Vagina (tissue), 2 donors: ENCODE measurements around the gene ZNF24.

Source experiments
- POLR2AphosphoS5 ChIP-seq, 2 donors: sonication (generic); formaldehyde crosslinking; IDR thresholded peaks; one replicate each; pipeline ENCODE4 v1.9.0; 2017; ENCODE audit warnings: antibody characterized with exemption in 2 of 2, mild to moderate bottlenecking in 2 of 2, low read depth in 1 of 2; ENCODE audit not compliant: insufficient read depth in 1 of 2
- TF ChIP-seq, protein P1 (sequence below), 3 experiments: fragments of 450-650 bp in 2 of 3; fragments of 200-600 bp in 1 of 3; sonication (generic) in 1 of 3; IDR thresholded peaks; one replicate each; pipeline ENCODE4 v1.5.1; 2017 to 2019; ENCODE audit warnings: antibody characterized with exemption in 3 of 3, mild to moderate bottlenecking in 2 of 3, moderate library complexity in 2 of 3

DNA sequence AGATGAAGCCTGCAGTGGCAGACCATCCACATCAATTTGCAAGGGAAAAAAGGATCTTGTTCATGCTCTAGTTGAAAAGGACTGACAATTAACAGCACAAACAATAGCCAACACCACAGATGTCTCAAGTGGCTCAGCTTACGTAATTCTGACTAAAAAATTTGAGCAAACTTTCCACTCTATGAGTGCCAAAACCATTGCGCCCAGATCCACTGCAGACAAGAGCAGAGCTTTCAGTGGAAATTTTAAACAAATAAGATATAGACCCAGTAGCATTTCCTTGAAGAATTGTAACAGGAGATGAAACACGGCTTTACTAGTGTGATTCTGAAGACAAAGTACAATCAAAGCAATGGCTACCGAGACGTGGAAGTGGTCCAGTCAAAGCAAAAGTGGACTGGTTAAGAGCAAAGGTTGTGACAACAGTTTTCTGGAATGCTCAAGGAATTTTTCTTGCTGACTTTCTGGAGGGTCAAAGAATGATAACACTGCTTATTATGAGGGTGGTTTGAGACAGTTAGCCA, 44.9 kb upstream of the ZNF24 start:
- TF ChIP-seq, protein P1, sequence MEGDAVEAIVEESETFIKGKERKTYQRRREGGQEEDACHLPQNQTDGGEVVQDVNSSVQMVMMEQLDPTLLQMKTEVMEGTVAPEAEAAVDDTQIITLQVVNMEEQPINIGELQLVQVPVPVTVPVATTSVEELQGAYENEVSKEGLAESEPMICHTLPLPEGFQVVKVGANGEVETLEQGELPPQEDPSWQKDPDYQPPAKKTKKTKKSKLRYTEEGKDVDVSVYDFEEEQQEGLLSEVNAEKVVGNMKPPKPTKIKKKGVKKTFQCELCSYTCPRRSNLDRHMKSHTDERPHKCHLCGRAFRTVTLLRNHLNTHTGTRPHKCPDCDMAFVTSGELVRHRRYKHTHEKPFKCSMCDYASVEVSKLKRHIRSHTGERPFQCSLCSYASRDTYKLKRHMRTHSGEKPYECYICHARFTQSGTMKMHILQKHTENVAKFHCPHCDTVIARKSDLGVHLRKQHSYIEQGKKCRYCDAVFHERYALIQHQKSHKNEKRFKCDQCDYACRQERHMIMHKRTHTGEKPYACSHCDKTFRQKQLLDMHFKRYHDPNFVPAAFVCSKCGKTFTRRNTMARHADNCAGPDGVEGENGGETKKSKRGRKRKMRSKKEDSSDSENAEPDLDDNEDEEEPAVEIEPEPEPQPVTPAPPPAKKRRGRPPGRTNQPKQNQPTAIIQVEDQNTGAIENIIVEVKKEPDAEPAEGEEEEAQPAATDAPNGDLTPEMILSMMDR (IDR thresholded peaks at IDR 0.05), result no peak
- TF ChIP-seq POLR2AphosphoS5 (IDR thresholded peaks at IDR 0.05; ENCODE audit: insufficient read depth in 1 of 2, low read depth in 1 of 2), result no peak
